ENCODE data around the gene INAFM1. TPM values are rescaled to one million over a fixed set of nuclear protein-coding genes. Genes with fewer than 3 reads are reported as not detected.

The INAFM1 gene
- total RNA-seq, 2 experiments from 2014 or later, result 5.0 to 7.6 TPM

DNA sequence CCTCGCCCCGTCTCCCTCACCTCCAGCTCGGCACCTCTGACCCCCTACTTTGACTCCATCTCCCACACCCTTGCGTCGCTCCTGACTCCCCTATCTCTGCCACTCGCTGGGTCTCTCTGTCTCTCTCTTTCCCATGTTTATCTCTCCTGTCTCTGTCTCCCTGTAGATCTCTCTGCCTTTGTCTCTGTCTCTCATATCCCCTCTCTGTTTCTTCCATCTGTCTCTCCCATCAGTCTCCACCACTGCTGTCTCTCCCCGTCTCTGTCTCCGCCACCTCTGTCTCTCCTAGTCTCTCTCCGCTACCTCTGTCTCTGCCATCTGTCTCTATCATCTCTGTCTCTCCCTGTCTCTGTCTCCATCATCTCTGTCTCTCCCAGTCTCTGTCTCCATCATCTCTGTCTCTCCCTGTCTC, 31.3 kb upstream of the INAFM1 start:
- TF ChIP-seq CTCF (conservative IDR thresholded peaks at IDR 0.05; ENCODE audit: low read length) (no peak), EZH2phosphoT487 (IDR thresholded peaks at IDR 0.05; ENCODE audit: borderline replicate concordance, low read depth, low read length) (no peak)
- no peaks in the 10 kb centered on the region for H3K79me2 ChIP-seq (ENCODE audit: insufficient read depth, low read depth, low read length)
- CTCF ChIA-PET (ENCODE audit: unreplicated experiment), result interaction anchor here (3.7 kb wide), 1 partner anchor 32 kb away, joined by 18 read pairs; no protein-coding TSS in a partner anchor
- no peak for DNase-seq (ENCODE audit: low spot score)
- H3K4me2 ChIP-seq (ENCODE audit: low read length), result peak overlapping the region; percentile 63
- intact Hi-C loops (cut with micrococcal nuclease; ENCODE audit: unreplicated experiment), result no loop called here
- peak overlapping the region; percentile 31; the same call in 1 of the 2 replicates for H2AFZ ChIP-seq (ENCODE audit: low read length)
- H4K20me1 ChIP-seq (ENCODE audit: insufficient read depth, low read length), result no peaks in the 10 kb centered on the region
- POLR2A ChIA-PET, result interaction anchor here (0.5 to 0.9 kb wide), 2 partner anchors 13 to 81 kb away, joined by 4 to 5 read pairs; partner anchors contain the start of gene CCDC9
- no peaks in the 10 kb centered on the region for H3K9me2 ChIP-seq (ENCODE audit: insufficient read depth, low read length)
- BruUV-seq (replicated peaks), result no TSS peak
- H3K4me1 ChIP-seq (ENCODE audit: insufficient read depth, low read length, poor library complexity, severe bottlenecking), result peaks cover 49% of the 10 kb centered on the region
- peak overlapping the region; percentile 70 for H3K27ac ChIP-seq (ENCODE audit: low read depth, low read length, poor library complexity, severe bottlenecking)
- no peaks in the 10 kb centered on the region for H3K9me3 ChIP-seq (ENCODE audit: low read length)
- no peaks in the 10 kb centered on the region for H3K36me3 ChIP-seq (ENCODE audit: insufficient read depth, low read length)
- H3K4me3 ChIP-seq (ENCODE audit: low read depth, low read length, poor library complexity, severe bottlenecking), result peak overlapping the region; percentile 63

DNA sequence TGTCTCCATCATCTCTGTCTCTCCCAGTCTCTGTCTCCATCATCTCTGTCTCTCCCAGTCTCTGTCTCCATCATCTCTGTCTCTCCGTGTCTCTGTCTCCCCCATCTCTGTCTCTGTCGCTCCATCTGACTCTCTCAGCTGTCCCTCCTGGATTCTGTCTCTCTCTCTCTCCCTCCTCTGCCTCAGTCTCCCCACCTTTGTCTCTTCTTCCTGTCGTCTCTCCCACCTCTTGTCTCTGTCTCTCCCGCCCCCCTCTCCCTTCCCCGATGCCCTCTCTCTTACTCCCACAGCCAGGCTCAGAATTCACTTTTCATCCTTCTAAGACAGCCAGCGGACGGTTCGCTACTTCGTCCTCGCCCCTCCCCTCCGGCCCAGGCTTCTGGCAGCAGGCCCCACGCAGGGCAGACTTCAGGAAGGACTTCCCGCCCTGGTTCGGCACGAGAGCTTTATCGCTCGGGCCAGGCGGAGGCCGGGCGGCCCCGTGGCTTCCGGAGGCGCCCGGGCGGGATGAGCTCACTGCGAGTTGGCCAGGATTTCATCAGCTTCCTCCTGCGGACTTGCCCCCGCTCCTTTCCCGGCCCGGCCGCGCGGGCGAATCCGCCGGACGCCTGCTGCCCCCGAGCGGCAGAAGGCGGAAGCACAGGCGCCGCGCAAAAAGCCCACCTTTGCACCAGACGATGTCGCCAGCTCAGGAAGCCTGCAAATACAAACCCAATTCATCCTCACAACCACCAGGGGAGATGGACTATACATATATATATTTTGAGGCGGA, 30.7 kb upstream of the INAFM1 start:
- Histone ChIP-seq H2AFZ (ENCODE audit: low read length) (peak overlapping the region; percentile 78; the same call in 1 of the 2 replicates), H3K27ac (ENCODE audit: low read depth, low read length, poor library complexity, severe bottlenecking) (peak overlapping the region; percentile 70), H4K20me1 (ENCODE audit: insufficient read depth, low read length) (no peaks in the 10 kb centered on the region), H3K4me3 (ENCODE audit: low read depth, low read length, poor library complexity, severe bottlenecking) (peak overlapping the region; percentile 63), H3K4me1 (ENCODE audit: insufficient read depth, low read length, poor library complexity, severe bottlenecking) (peaks cover 47% of the 10 kb centered on the region), H3K36me3 (ENCODE audit: insufficient read depth, low read length) (no peaks in the 10 kb centered on the region), H3K9me3 (ENCODE audit: low read length) (no peaks in the 10 kb centered on the region), H3K79me2 (ENCODE audit: insufficient read depth, low read depth, low read length) (no peaks in the 10 kb centered on the region), H3K9me2 (ENCODE audit: insufficient read depth, low read length) (no peaks in the 10 kb centered on the region), H3K4me2 (ENCODE audit: low read length) (peak overlapping the region; percentile 63)
- ChIA-PET CTCF (ENCODE audit: unreplicated experiment) (interaction anchor here (0.7 to 3.7 kb wide), 3 partner anchors 11 to 32 kb away, joined by 3 to 18 read pairs (median 3); no protein-coding TSS in a partner anchor), POLR2A (interaction anchor here (0.5 to 1.6 kb wide), 9 partner anchors 12 to 131 kb away, joined by 3 to 5 read pairs (median 3); partner anchors contain the start of genes CCDC9 and ZC3H4)
- peak; percentile 97 for DNase-seq (ENCODE audit: low spot score)
- TF ChIP-seq EZH2phosphoT487 (IDR thresholded peaks at IDR 0.05; ENCODE audit: borderline replicate concordance, low read depth, low read length) (no peak), CTCF (conservative IDR thresholded peaks at IDR 0.05; ENCODE audit: low read length) (peak; percentile 96)
- BruUV-seq (replicated peaks), result no TSS peak
- intact Hi-C loops (cut with micrococcal nuclease; ENCODE audit: unreplicated experiment), result loop anchor here (1.0 kb wide), 4 partner anchors 18 to 114 kb away; partner anchors contain the start of gene SAE1

Measured in OCI-LY7 (cell line).